Stimulated activated CD4-positive, alpha-beta T cell treated with anti-CD3 and anti-CD28 coated beads, Interleukin-4, amount 100 ng/mL, for 4 hours (primary cell): Measurements from ENCODE around the gene TRIM71.
"Not testable (repeated sequence)": the region's sequence is repeated elsewhere in the genome, so short reads cannot be mapped to it uniquely, and the experiment has no call there.

Source experiments
- DNase-seq, 2 experiments: peaks; one replicate each; pipeline ENCODE4 v3.0.0-alpha.2; 2020

Gene TRIM71

DNA sequence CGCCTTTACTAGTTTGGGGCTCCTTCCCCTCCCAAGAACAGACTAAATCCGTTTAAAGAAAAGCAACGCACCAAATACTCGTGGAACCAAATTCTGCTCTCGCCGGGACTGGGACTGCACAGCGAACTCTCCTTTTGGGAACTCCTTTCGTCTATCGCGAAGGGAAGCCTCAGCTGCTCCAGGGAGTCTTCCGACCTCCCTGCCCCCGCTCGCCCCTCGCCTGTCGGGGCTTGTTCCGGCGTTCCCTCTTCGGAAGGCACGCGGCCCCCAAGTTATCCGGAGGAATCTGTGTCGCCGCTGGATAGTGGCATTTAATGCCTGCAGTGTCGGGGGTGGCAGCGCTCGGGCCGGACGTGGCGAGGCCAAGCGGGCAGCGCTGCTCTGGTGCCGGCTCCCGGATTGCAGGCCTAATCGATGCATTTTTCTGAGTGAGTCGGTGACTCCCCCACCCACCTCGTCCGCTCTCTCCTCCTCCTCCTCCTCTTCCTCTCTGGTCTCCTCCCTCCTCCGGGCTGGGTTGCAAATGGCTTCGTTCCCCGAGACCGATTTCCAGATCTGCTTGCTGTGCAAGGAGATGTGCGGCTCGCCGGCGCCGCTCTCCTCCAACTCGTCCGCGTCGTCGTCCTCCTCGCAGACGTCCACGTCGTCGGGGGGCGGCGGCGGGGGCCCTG lies at the start of gene TRIM71:
Gene TRIM71 (plus strand): TSS at position 440 of the 671 bp plus-strand sequence. CDS start 84 bp downstream, at position 524.
- peak; percentile 17 to 19 for DNase-seq

DNA sequence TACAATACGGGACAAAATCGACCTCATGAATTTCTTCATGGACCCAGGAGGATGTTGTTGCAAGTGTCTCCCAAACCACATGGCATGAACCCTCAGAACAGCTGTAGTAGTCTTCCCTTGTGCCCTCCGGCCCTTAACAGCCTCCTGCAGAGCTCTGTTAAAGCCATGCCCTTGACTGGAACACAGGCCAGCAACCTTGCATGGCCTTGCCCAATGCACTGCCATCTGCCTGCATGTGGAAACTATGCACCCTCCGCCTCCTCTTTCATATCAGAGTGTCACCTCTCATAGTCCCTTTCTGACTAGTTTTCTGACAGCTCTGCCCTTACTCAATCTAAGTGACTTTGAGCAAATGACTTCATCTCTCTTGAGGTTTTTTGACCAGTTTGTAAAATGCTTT lies 39.4 kb upstream of the TRIM71 start:
- no peak for DNase-seq

DNA sequence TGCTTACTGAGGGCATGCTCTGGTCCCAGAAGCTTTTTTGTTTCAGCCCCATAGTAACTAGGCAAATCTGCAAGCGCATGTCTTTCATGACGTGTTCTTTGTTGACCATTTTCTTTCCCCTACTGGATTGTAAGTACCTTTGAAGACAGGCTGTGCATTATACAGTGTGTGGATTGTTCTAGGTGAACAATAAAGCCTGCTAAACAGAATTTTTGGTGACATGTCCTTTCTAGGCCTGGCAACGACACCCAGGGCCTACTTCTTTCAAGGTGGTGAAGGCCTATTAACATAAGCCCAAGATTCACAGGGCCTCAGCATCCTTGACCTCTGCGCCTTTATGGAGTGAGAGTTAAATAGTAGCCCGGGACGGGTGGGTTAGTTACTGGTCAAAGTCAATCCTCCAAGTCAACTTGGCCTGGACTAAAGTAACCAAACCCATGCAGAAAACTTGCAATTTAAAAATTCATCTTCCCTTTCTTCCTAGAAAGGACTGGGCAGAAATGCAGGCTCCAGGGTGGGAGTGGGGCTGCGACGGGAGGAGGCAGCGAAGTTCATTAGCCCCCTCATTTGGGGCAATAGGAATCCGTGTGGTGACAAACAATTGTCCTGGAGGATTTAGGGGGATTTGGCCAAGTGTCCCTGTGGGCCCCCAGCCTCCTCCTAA lies 37.6 kb upstream of the TRIM71 start:
- no peak for DNase-seq

DNA sequence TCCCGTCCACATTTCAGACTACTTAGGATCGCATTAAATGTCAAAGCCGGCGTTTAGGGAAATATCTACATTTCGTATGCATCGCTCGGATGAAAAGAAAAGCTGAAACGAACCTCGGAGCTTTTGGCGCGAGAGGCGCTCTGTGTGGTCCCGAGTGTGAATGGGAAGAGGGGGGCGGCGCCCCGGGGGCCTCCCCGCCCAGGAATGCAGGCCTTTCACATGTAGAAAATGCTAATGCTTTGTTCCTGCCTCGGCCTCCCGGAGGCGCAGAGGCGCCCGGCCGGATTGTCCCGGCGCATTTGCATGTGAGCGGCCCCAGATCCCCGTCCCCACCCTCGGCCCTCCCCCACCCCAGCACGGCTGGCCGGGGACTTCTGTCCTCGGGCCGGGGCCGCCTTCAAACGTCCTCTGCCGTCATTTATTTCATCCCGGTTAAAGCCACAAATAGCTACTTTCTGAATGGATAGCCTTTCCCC lies 37.0 kb upstream of the TRIM71 start:
- DNase-seq: peak in 1 of 2 experiments; percentile 1

DNA sequence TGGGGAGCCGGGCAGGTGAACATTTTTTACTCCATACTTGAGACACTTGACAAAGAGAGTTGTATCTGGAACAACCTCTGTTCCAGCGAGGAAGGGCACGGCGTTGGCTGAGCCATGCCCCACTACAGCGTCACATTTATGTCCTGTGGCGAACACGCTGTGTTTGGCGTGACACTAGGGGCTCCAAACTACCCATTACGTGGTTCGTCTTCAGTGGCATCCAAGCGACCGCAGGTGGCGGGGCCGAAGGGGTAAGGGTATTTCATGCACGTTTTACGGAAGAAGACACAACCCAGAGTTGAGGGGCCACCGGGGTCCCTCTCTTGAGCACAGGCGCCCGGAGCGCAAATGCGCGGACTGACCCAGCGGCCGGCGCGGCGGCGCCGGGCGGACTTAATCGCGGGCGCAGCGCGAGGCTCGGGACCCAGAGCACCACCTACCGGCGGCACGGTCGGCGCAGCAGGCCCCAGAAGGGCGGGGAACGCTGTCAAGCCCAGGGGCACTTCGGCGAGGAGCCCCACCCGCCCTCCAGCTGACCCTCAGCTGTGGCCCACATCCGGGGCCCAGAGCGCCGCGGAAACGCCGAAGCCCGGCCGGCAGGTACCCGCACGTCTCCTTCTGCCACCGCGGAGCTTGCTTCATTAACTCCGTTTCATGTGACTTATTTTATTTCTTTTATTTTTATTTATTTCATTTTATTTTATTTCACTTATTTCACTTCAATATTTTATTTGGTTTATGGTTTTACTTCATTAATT lies 36.4 kb upstream of the TRIM71 start:
- DNase-seq: peak; percentile 35 to 69

DNA sequence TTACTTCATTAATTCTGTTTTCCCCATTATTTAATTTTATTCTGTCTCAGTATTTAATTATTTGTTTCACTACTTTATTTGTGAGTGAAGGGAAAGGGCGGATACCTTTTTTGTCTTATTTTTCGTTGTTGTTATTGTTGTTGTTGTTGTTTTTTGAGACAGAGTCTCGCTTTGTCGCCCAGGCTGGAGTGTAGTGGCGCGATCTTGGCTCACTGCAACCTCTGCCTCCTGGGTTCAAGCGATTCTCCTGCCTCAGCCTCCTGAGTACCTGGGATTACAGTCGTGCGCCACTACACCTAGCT lies 35.9 kb upstream of the TRIM71 start:
- DNase-seq: not testable (repeated sequence)

DNA sequence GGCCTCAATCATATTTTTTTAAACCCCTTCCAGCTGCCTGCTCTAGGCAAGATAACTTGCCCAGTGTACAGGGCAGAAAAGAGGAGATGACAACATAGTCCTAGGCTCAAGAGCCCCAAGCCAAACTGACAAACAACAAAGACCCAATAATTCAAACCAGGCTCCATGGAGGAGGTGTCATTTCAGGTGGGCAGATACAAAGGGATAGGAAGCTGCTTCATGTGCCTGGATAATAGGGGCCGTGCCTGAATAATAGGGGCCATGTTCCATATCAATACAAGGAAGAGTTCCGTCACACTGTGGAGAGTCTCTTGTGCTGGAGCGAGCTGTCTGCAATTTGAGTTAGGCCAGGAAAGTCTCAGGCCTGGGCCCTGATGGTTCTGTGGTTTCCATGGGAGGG lies 35.4 kb upstream of the TRIM71 start:
- DNase-seq: no peak

DNA sequence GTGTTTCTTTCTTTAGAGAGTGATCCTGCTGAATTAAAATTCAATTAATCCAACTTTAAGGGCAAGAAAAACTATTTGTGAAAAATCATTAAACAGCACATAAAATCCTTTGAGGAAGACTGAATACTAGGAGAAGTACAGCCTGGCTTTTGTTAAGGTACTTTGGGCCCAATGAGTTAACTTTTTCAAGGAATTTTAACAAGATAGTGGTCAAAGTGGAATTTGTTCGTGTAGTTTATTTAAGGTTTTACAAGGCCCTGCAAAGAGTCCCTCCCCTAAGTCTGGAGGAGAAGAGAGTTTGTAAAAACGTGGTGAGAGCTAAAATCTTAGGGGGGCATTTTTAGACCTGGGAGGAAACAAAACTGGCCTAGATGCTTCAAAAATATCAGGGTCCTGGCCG lies 26.0 kb upstream of the TRIM71 start:
- no peak for DNase-seq

DNA sequence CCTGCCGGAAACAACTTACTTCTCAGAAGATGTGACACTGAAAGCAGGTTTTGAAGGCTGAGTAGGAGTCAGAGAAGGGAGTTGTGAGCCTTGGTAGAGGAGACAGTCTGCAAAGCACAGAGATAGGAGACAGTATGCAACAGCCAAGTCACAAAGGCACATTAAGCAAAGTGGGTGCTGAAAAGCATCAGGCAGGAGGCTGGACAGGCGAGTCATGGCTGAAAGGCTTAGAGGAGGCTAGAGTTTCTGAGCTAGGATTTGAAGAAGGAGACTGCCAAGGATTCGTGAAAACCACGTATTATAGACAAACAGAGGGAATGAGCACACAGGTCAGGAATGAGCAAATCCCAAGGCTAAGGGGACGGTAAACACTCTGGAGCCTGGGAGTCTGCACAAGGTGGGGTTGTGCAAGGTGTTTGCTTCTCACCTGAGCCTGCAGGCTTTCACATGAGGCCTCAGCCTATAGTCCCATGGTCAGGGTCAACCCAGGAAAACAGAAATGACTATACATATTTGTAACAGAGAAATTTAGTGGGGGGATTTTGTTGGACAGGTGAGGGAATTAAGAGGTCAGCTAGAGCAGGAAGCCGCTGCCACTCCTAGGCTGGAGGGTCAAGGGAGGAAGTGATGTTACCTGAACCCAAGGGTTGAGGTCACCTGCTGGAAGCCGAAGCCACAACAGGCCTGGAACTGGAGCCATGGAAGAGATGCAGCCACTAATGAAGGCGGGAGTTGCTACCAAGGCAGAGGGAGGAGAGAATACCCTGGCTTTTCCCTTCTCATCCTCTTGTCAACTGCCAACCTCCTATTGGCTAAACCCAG lies 23.1 kb upstream of the TRIM71 start:
- DNase-seq: no peak

DNA sequence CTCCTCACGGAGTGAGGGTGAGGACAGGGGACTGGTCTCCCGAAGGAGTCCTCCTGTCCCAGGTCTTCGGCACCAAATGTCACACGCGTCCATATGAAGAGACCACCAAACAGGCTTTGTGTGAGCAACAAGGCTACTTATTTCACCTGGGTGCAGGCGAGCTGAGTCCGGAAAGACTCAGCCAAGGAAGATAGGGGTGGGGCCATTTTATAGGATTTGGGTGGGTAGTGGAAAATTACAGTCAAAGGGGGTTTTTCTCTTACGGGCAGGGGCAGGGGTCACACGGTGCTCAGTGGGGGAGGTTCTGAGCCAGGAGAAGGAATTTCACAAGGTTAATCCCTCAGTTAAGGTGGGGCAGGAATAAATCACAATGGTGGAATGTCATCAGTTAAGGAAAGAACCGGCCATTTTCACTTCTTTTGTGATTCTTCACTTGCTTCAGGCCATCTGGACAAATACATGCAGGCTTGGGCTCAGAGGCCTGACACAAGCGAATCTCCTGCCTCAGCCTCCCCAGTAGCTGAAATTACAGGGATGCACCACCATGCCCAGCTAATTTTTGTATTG lies 21.3 kb upstream of the TRIM71 start:
- not testable (repeated sequence) for DNase-seq

DNA sequence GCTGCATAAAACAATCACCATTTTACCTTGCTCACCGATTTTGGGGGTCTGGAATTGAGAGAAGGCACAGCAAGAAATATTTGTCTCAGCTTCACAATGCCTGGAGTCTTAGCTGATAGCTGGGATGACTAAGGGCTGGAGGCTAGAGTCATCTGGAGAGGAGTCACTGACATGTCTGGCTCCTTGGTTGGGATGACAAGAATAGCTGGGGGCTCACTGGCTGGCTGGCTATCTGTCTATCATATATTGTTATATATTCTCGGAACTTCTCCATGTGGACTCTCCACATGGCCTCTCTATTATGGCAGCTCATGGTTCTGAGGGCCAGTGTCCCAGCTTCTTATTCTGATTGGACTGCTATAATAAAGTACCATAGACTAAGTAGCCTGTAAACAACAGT lies 20.0 kb upstream of the TRIM71 start:
- DNase-seq: no peak

DNA sequence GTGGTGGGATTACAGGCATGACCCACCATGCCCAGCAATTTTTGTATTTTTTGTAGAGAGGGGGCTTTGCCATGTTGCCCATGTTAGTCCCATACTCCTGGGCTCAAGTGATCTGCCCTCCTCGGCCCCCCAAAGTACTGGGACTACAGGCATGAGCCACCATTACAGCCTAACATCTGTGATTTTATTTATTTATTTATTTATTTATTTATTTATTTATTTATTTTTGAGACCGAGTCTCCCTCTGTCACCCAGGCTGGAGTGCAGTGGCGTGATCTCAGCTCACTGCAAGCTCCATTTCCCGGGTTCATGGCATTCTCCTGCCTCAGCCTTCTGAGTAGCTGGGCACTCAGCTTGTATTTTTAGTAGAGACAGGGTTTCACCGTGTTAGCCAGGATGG lies 16.4 kb upstream of the TRIM71 start:
- not testable (repeated sequence) for DNase-seq

DNA sequence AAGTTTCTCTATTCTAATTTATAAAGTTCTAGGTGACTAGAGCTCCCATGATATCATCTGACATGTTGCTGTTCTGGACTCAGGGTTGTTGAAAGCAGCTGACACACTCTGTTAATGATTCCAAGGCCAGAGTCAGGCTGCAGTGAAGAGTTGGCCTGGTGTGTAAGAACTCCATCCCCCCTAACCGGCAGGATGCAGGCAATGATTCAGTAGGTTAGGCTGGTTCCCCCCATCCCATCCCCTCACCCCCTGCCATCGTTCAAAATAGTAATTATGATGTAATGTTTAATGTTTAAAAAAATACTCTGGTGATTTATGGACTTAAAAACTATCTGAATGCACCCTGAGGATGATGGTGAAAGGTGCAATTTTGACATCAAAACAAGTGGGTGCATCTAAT lies 4.6 kb upstream of the TRIM71 start:
- DNase-seq: no peak

DNA sequence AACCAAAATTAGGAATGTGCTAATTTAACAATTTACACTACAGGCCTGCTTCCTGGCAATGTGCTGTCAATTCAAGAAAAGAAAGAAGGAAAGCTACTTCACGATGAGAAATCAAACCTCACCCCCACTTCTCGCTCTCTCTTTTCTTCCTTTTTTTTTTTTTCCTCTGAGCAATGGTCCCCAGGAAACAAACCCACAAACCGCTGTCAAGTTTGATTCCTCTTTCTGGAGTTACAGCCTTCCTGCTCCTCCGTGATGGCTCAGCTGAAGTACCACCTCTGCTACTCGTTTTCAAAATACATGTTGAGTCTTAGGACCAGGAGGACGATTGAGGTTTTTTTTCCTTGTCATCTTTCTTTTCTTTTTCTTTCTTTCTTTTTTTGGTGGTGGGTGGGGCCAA lies 3.4 kb upstream of the TRIM71 start:
- DNase-seq: no peak

DNA sequence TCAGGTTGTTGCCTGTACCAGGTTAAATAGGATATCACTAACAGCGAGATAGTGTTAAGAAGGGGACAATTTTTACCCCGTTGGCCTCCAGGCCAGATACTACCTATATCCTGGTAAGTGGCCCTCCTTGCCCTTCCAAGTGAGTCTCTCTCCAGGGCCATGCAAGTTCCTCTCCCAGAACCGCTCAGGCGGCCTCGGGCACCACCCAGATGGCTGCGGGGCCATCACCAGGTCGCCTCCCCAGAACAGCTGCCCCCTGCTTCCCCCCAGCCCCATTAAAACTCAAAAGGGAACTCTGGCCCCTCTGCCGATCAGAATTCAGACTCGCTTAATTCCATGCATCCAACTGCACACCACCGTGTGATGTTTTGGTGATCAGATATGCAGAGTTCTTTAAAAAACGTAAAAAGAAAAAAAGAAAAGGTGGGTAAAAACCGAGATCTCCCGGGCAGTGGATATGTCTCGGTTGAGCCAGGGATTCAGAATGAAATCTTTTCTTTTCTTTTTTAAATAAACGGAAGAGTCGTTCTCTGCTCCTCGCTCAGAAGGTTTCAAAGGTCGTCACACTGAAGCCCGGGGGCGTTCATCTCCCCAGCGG lies 1.9 kb upstream of the TRIM71 start:
- no peak for DNase-seq

DNA sequence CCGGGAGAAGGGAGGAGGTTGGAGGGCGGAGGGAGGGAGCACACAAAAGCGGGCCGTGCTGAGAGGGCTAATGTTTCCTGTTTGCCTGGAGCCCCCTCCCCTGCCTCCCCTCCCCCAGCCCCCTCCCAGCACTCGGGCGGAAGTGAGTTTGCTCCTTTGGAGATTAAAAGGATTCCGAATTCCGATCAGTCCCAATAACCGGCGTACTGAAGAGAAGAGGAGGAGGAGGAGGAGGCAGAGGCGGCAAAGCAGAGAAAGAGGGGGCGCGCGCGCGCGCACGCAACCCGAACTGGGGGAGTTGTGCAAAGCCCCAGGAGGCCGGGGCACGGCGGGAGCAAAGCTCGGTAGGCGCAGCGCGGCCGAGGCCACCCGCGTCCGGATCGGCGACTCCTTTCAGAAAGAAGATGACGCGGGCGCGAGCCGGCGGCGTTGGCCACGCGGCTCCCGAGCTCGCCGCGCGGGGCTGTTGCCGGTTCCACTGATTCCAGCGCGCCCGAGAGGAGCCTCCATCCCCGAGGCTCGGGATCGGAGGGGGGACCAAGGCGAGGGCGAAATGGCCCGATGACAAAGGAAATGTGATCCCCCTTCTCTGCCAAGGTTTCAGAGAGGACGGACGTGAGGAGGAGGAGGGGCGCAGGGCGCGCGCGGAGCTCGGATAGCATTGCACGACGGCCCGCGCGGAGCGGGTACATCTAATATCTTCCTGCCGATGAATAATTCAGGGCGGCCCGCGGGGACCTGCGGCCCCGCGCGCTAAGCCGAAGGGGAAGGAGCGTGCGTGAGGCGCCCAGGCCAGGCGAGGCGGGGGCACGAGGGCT lies 1.1 kb upstream of the TRIM71 start:
- peak; percentile 20 to 22 for DNase-seq

DNA sequence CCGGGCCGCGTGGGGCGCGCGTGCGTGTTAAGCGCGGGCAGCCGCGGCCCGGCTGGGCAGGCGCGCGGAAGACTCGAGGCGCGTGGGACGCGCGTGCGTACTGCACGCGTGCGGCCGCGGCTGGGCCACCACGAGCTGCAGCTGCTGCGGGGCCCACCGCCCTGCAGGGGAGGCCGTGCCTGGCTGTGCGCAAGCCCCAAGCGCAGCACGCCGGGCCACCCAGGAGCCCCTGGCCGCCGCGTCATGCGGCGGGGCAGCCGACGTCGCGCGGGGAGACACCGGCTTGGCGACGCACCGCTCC lies 590 bp upstream of the TRIM71 start:
- DNase-seq: no peak

DNA sequence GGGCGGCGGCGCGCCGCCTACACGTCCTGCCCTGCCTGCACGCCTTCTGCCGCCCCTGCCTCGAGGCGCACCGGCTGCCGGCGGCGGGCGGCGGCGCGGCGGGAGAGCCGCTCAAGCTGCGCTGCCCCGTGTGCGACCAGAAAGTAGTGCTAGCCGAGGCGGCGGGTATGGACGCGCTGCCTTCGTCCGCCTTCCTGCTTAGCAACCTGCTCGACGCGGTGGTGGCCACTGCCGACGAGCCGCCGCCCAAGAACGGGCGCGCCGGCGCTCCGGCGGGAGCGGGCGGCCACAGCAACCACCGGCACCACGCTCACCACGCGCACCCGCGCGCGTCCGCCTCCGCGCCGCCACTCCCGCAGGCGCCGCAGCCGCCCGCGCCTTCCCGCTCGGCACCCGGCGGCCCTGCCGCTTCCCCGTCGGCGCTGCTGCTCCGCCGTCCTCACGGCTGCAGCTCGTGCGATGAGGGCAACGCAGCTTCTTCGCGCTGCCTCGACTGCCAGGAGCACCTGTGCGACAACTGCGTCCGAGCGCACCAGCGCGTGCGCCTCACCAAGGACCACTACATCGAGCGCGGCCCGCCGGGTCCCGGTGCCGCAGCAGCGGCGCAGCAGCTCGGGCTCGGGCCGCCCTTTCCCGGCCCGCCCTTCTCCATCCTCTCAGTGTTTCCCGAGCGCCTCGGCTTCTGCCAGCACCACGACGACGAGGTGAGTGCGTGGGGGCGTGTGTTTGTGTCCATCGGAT lies 602 bp downstream of the TRIM71 start:
- DNase-seq: no peak

DNA sequence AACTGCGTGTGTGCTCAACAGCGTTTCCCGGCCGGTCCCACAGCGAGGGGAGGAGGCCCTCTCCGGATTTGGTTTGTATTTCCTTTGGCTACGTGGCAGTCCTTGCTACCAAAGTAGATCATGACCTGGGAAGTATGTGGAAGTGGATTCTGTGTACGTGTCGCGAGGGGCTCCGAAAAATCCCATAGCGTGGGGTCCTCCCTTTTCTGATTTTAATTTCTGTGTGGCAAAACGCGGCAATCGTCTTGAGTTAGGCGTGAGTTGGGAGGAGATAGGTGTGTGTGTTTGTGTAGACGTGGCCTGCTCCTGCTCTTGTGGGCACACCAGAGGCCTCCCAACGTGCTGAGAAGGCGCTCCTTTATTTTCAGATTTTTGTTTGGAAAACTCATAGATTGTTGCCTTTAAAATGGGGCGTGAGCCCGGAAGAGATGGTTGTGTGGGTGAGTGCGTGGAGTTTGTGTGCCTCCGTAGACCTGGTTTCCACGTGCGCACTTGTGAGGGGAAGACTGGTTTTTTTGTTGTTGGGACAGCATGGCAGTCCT lies 1.2 kb downstream of the TRIM71 start:
- no peak for DNase-seq

DNA sequence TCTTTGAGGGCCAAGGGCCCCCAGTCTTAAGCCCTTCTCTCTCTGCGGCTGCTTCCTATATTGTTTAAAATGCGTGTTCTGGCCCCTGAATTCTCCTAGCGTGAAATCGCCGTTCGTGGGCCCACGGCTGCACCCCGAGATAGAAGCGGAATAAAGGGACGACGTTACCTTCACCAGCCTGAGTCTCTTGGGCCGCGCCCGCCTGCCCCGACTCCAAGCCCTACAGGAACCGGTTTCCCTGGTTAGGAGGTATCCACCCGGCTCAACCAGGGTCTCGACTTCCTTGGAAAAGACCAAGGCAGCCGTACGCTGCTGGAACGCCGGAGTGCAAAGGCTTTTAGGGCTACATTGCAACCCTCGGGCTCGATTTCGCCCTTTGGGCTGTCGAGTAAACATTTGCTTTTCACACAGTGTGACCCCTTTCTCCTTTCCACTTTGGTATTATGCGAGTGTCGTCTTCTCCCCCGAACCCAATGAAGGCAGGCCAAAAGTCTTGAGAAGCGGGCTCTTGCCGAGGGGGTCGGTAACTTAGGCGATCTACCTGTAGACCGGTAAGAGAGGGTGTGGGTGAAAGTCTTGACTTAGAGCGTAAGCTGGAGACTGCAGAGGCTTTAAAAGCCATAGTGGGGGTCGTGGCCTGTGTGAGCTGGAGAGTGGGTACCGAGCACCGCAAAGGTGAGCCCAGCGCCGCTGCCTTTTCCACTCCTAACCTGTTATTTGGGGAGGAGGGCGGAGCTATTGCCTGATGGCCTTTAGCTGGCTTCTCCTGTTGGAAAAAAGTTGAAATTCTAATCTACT lies 2.0 kb downstream of the TRIM71 start:
- DNase-seq: no peak
